Retinal pigment epithelial cell (primary cell): ENCODE measurements around the gene RIOX2.

Experiments
- DNase-seq: peaks from one replicate; pipeline ENCODE4 v3.0.0-alpha.2; 2010; ENCODE audit warnings: low read depth
- H3K4me3 ChIP-seq: 2 replicates; pipeline ENCODE4 v1.5.1; 2011; ENCODE audit warnings: mild to moderate bottlenecking, low read length, control low read depth, moderate library complexity
- CTCF ChIP-seq: conservative IDR thresholded peaks from 2 replicates; pipeline ENCODE4 v1.5.1; 2011; ENCODE audit warnings: low read depth, low read length, control low read depth, inconsistent platforms

The RIOX2 gene

GRCh38 chr3:97934980-97935695 lies 37.1 kb downstream of the RIOX2 start:
- no peak for TF ChIP-seq CTCF
- DNase-seq = no peak
- H3K4me3 ChIP-seq = no peak overlapping the region

- no peak for DNase-seq
- TF ChIP-seq CTCF = no peak
- no peak overlapping the region for H3K4me3 ChIP-seq
These were observed 39.8 kb downstream of the RIOX2 start for GRCh38 chr3:97932387-97932801.

GRCh38 chr3:97931218-97931617 lies 41.0 kb downstream of the RIOX2 start:
- no peak for DNase-seq
- TF ChIP-seq CTCF = no peak
- H3K4me3 ChIP-seq = no peak overlapping the region

DNA sequence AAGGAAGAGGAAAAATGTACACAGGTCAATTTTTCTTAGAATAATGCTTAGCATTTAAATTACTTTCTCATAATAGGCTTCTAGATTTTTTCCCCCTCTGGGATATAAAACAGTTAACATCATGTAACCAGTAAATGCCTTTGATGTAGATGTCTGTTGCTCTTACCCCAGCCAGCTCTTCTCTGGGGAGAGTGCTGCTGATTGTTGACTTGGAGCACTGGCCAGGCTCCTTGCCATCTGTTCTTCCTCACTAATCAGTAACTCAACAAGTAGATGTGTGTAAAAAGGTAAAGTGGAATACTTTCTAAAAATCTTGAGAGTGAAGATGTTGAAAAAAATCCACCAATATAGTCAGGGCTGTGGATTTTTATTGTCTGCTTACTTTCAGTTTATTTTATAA lies 42.2 kb downstream of the RIOX2 start:
- DNase-seq = no peak
- no peak for TF ChIP-seq CTCF
- H3K4me3 ChIP-seq = no peak overlapping the region

DNA sequence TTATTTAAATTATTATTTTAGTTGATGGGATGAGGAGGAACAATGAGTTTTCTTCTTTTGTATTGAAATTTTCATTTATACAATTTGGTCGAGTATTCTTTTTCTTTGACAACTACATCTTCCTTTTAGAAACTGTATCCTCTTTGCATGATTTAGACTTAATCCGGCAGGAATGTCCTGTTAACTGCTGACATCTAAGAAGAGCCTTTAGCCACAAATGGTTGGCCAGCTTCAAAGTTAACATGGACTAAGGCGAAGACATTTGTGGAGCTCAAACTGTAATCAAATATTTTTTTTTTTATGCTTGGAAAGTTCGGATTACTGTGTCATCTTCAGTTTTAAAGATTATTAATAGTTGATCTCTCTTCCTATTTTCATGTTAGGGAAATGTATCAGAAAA lies 43.2 kb downstream of the RIOX2 start:
- no peak for DNase-seq
- no peak for TF ChIP-seq CTCF

GRCh38 chr3:97927704-97928103 lies 44.5 kb downstream of the RIOX2 start:
- no peak for DNase-seq
- H3K4me3 ChIP-seq = no peak overlapping the region
- no peak for TF ChIP-seq CTCF

More for the DNA sequence above, 43.2 kb downstream of the RIOX2 start:
- no peak overlapping the region for H3K4me3 ChIP-seq

- TF ChIP-seq CTCF = no peak
- DNase-seq = peak; percentile 38
- H3K4me3 ChIP-seq = no peak overlapping the region
These were observed 54.3 kb downstream of the RIOX2 start for GRCh38 chr3:97917813-97918536.
